K562 (cell line): ENCODE results near the gene DDX60. TPM values are rescaled to one million over a fixed set of nuclear protein-coding genes. Genes with fewer than 3 reads are reported as not detected.

Experiments used
- CBX2 ChIP-seq: fragments of 200-600 bp; sonication (generic); IDR thresholded peaks from one replicate; pipeline ENCODE4 v1.6.1; 2012; ENCODE audit warnings: mild to moderate bottlenecking, low read length, inconsistent platforms; ENCODE audit not compliant: insufficient read depth, poor library complexity, severe bottlenecking
- CHCHD3 ChIP-seq: fragments of 250-450 bp; sonication (Bioruptor Pico); IDR thresholded peaks from 2 replicates; pipeline ENCODE4 v2.1.2; 2022; ENCODE audit warnings: mild to moderate bottlenecking
- IFI16 ChIP-seq: fragments of 250-450 bp; sonication (Bioruptor Pico); IDR thresholded peaks from 2 replicates; pipeline ENCODE4 v2.1.2; 2022; ENCODE audit warnings: mild to moderate bottlenecking, inconsistent platforms
- NCOR1 ChIP-seq: fragments of 450-650 bp; IDR thresholded peaks from 2 replicates; pipeline ENCODE4 v1.6.1; 2016; ENCODE audit warnings: mild to moderate bottlenecking, moderate library complexity
- NR4A1 ChIP-seq, 2 experiments: fragments of 250-450 bp in 1 of 2; fragments of 450-650 bp in 1 of 2; sonication (Bioruptor Pico) in 1 of 2; IDR thresholded peaks; 2 replicates each; pipeline versions ENCODE4 v1.4.0 to v1.6.1; 2016 to 2020; ENCODE audit warnings: mild to moderate bottlenecking in 2 of 2, missing compliant biosample characterization in 1 of 2, missing genetic modification characterization in 1 of 2, moderate library complexity in 1 of 2
- PHTF2 ChIP-seq: fragments of 250-450 bp; sonication (Bioruptor Pico); IDR thresholded peaks from 2 replicates; pipeline ENCODE4 v1.5.0; 2021; ENCODE audit warnings: mild to moderate bottlenecking
- TOE1 ChIP-seq, 2 experiments: fragments of 450-650 bp in 1 of 2; sonication (generic) in 1 of 2; formaldehyde crosslinking in 1 of 2; IDR thresholded peaks; 2 replicates each; pipeline versions ENCODE4 v1.7.1 to v1.8.0; 2016 to 2022; ENCODE audit warnings: borderline replicate concordance in 2 of 2, mild to moderate bottlenecking in 2 of 2, antibody characterized with exemption in 1 of 2, inconsistent platforms in 1 of 2, low read depth in 1 of 2, missing genetic modification reagents in 1 of 2, moderate library complexity in 1 of 2
- ZNF3 ChIP-seq: fragments of 250-450 bp; sonication (Bioruptor Pico); IDR thresholded peaks from 2 replicates; pipeline ENCODE4 v1.5.0; 2021; ENCODE audit warnings: mild to moderate bottlenecking, moderate library complexity
- ZNF778 ChIP-seq: fragments of 450-650 bp; formaldehyde crosslinking; IDR thresholded peaks from 2 replicates; pipeline ENCODE4 v1.4.0; 2020; ENCODE audit warnings: mild to moderate bottlenecking, moderate library complexity
- polyA plus RNA-seq, 8 experiments: library from polyadenylated mRNA; depleted of rRNA in 4 of 8; stranded (reverse) in 5 of 8; unstranded in 3 of 8; fragments of >200 nt; fragmentation: Nextera tagmentation in 2 of 8; fragmentation: Illumina TruSeq in 1 of 8; extraction: Ambion mirVana in 2 of 8; extraction: Trizol in 1 of 8; gene quantifications; 2 replicates each; pipeline versions ENCODE4 v1.2.1 to v1.2.3, GENCODE V29; 2011 to 2014; ENCODE audit warnings: inconsistent platforms in 1 of 8, missing spikeins in 1 of 8
- total RNA-seq, 7 experiments: library from RNA; depleted of rRNA in 6 of 7; stranded (reverse); fragments of >200 nt in 6 of 7; fragmentation: Illumina TruSeq in 2 of 7; extraction: Trizol in 2 of 7; gene quantifications; 2 replicates each; pipeline versions ENCODE4 v1.2.1 to v1.2.3, GENCODE V29; 2011 to 2021; ENCODE audit warnings: low replicate concordance in 1 of 7
- TF ChIP-seq, protein P1 (sequence below): fragments of 250-450 bp; sonication (Bioruptor Pico); IDR thresholded peaks from 2 replicates; pipeline ENCODE4 v1.4.0; 2020
- TF ChIP-seq, protein P2 (sequence below): fragments of 250-450 bp; sonication (Bioruptor Pico); IDR thresholded peaks from 2 replicates; pipeline ENCODE4 v1.8.0; 2021; ENCODE audit warnings: moderate library complexity, mild to moderate bottlenecking, inconsistent platforms

DDX60 gene
- total and polyA plus RNA-seq, 9 of the 15 experiments (the other 6 are each of a cell fraction or from before 2014, with no cell fraction given) = 0.06 to 0.25 (median 0.13) TPM

DNA sequence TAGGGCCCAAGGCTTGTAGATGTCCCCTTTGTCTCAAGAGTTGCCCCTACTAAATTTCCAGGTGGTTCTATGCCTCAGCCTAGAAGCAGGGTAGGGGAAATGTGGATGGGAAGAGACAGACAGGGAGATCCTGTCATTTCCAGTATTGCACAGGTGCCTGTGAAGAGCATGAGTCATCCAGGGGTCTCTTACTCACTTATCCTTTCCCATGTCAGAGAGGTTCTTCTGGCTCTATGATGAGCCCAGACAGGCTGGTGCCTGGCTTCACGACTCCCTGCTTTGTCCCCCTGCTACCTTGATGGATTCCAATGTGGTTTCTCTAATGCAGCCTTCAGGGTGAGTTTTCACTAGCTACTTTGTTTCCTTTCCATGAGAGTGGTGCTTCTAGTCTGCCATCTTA is 35.2 kb upstream of the DDX60 start (continued):
- TF ChIP-seq NR4A1 (CRISPR knock-in tag; IDR thresholded peaks at IDR 0.05) (no peak), NR4A1 (tag; IDR thresholded peaks at IDR 0.05) (no peak), ZNF778 (CRISPR knock-in tag) (no peak), PHTF2 (CRISPR knock-in tag) (no peak), CHCHD3 (CRISPR knock-in tag) (no peak), CBX2 (no peak), ZNF3 (CRISPR knock-in tag) (no peak), TOE1 (IDR thresholded peaks at IDR 0.05; ENCODE audit: borderline replicate concordance) (no peak), TOE1 (CRISPR knock-in tag; IDR thresholded peaks at IDR 0.05; ENCODE audit: borderline replicate concordance, low read depth) (no peak), IFI16 (CRISPR knock-in tag) (no peak), NCOR1 (no peak)
- TF ChIP-seq, protein P1, sequence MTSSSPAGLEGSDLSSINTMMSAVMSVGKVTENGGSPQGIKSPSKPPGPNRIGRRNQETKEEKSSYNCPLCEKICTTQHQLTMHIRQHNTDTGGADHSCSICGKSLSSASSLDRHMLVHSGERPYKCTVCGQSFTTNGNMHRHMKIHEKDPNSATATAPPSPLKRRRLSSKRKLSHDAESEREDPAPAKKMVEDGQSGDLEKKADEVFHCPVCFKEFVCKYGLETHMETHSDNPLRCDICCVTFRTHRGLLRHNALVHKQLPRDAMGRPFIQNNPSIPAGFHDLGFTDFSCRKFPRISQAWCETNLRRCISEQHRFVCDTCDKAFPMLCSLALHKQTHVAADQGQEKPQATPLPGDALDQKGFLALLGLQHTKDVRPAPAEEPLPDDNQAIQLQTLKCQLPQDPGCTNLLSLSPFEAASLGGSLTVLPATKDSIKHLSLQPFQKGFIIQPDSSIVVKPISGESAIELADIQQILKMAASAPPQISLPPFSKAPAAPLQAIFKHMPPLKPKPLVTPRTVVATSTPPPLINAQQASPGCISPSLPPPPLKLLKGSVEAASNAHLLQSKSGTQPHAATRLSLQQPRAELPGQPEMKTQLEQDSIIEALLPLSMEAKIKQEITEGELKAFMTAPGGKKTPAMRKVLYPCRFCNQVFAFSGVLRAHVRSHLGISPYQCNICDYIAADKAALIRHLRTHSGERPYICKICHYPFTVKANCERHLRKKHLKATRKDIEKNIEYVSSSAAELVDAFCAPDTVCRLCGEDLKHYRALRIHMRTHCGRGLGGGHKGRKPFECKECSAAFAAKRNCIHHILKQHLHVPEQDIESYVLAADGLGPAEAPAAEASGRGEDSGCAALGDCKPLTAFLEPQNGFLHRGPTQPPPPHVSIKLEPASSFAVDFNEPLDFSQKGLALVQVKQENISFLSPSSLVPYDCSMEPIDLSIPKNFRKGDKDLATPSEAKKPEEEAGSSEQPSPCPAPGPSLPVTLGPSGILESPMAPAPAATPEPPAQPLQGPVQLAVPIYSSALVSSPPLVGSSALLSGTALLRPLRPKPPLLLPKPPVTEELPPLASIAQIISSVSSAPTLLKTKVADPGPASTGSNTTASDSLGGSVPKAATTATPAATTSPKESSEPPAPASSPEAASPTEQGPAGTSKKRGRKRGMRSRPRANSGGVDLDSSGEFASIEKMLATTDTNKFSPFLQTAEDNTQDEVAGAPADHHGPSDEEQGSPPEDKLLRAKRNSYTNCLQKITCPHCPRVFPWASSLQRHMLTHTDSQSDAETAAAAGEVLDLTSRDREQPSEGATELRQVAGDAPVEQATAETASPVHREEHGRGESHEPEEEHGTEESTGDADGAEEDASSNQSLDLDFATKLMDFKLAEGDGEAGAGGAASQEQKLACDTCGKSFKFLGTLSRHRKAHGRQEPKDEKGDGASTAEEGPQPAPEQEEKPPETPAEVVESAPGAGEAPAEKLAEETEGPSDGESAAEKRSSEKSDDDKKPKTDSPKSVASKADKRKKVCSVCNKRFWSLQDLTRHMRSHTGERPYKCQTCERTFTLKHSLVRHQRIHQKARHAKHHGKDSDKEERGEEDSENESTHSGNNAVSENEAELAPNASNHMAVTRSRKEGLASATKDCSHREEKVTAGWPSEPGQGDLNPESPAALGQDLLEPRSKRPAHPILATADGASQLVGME (CRISPR knock-in tag) = no peak
- TF ChIP-seq, protein P2, sequence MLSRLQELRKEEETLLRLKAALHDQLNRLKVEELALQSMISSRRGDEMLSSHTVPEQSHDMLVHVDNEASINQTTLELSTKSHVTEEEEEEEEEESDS = no peak
